H9 (cell line): ENCODE measurements around the gene ARFGEF2. TPM values are rescaled to one million over a fixed set of nuclear protein-coding genes. Genes with fewer than 3 reads are reported as not detected.

Experiments used
- DNase-seq: peaks from one replicate; pipeline ENCODE4 v3.0.0-alpha.2; 2017
- H2AFZ ChIP-seq: one replicate; pipeline ENCODE4 v1.6.1; 2013; ENCODE audit warnings: mild to moderate bottlenecking, low read length, control low read depth, moderate library complexity
- H2AK5ac ChIP-seq: 2 replicates; pipeline ENCODE4 v1.6.1; 2013; ENCODE audit warnings: low read length, control low read depth, mixed read lengths; ENCODE audit not compliant: insufficient read length
- H2BK120ac ChIP-seq: one replicate; pipeline ENCODE4 v1.6.1; 2013; ENCODE audit warnings: low read depth, mild to moderate bottlenecking, low read length, control low read depth, inconsistent platforms; ENCODE audit not compliant: poor library complexity, severe bottlenecking
- H2BK12ac ChIP-seq: 2 replicates; pipeline ENCODE4 v1.6.1; 2013; ENCODE audit warnings: low read length, control low read depth, mixed read lengths, low read depth; ENCODE audit not compliant: insufficient read length
- H2BK15ac ChIP-seq: 2 replicates; pipeline ENCODE4 v1.6.1; 2013; ENCODE audit warnings: low read depth, low read length, control low read depth
- H2BK20ac ChIP-seq: one replicate; pipeline ENCODE4 v1.6.1; 2013; ENCODE audit warnings: low read depth, mild to moderate bottlenecking, low read length, control low read depth, inconsistent platforms; ENCODE audit not compliant: poor library complexity, severe bottlenecking
- H2BK5ac ChIP-seq: 2 replicates; pipeline ENCODE4 v1.6.1; 2013; ENCODE audit warnings: low read length, control low read depth, mixed read lengths; ENCODE audit not compliant: insufficient read length
- H3K14ac ChIP-seq: 2 replicates; pipeline ENCODE4 v1.6.1; 2013; ENCODE audit warnings: low read length, control low read depth; ENCODE audit not compliant: insufficient read depth
- H3K18ac ChIP-seq: 2 replicates; pipeline ENCODE4 v1.6.1; 2013; ENCODE audit warnings: low read depth, mild to moderate bottlenecking, mixed read lengths, low read length, control low read depth; ENCODE audit not compliant: insufficient read length
- H3K23ac ChIP-seq: 2 replicates; pipeline ENCODE4 v1.6.1; 2013; ENCODE audit warnings: low read length, control low read depth, mixed read lengths, low read depth; ENCODE audit not compliant: insufficient read length
- H3K23me2 ChIP-seq: 2 replicates; pipeline ENCODE4 v1.6.1; 2013; ENCODE audit warnings: low read depth, mild to moderate bottlenecking, mixed read lengths, low read length, control low read depth; ENCODE audit not compliant: insufficient read length, poor library complexity, severe bottlenecking
- H3K27ac ChIP-seq: 2 replicates; pipeline ENCODE4 v1.5.1; 2013; ENCODE audit warnings: low read length, control low read depth, mixed read lengths, low read depth; ENCODE audit not compliant: insufficient read length
- H3K27me3 ChIP-seq: 2 replicates; pipeline ENCODE4 v1.6.1; 2013; ENCODE audit warnings: low read length, control low read depth, inconsistent platforms; ENCODE audit not compliant: insufficient read depth
- H3K4ac ChIP-seq: 2 replicates; pipeline ENCODE4 v1.6.1; 2013; ENCODE audit warnings: low read depth, mild to moderate bottlenecking, control low read depth, inconsistent platforms, low read length, moderate library complexity
- H3K4me1 ChIP-seq: 2 replicates; pipeline ENCODE4 v1.6.1; 2013; ENCODE audit warnings: low read length, control low read depth, inconsistent platforms; ENCODE audit not compliant: insufficient read depth
- H3K4me2 ChIP-seq: 2 replicates; pipeline ENCODE4 v1.6.1; 2013; ENCODE audit warnings: low read length, control low read depth, mixed read lengths; ENCODE audit not compliant: insufficient read length, insufficient read depth
- H3K56ac ChIP-seq: 2 replicates; pipeline ENCODE4 v1.6.1; 2013; ENCODE audit warnings: low read depth, mild to moderate bottlenecking, mixed read lengths, low read length, control low read depth; ENCODE audit not compliant: insufficient read length
- H3K79me1 ChIP-seq: 2 replicates; pipeline ENCODE4 v1.6.1; 2013; ENCODE audit warnings: low read depth, mild to moderate bottlenecking, moderate library complexity, low read length, control low read depth, inconsistent platforms; ENCODE audit not compliant: insufficient read depth, poor library complexity, severe bottlenecking
- H3K79me2 ChIP-seq: 2 replicates; pipeline ENCODE4 v1.6.1; 2013; ENCODE audit warnings: low read length, control low read depth, inconsistent platforms; ENCODE audit not compliant: insufficient read depth
- H3K9ac ChIP-seq: 2 replicates; pipeline ENCODE4 v1.6.1; 2013; ENCODE audit warnings: low read length, control low read depth, mixed read lengths; ENCODE audit not compliant: insufficient read length; ENCODE audit errors: extremely low read depth
- H3K9me3 ChIP-seq: one replicate; pipeline ENCODE4 v1.6.1; 2013; ENCODE audit warnings: low read depth, low read length, inconsistent platforms; ENCODE audit not compliant: control insufficient read depth
- H3T11ph ChIP-seq: one replicate; pipeline ENCODE4 v1.6.1; 2013; ENCODE audit warnings: mild to moderate bottlenecking, low read length, control low read depth, inconsistent platforms
- H4K20me1 ChIP-seq: one replicate; pipeline ENCODE4 v1.6.1; 2013; ENCODE audit not compliant: control insufficient read depth, insufficient read length, insufficient read depth
- H4K5ac ChIP-seq: 2 replicates; pipeline ENCODE4 v1.6.1; 2013; ENCODE audit warnings: low read depth, mild to moderate bottlenecking, mixed read lengths, low read length, control low read depth; ENCODE audit not compliant: insufficient read length
- H4K8ac ChIP-seq: replicated peaks from 2 replicates; pipeline ENCODE4 v1.6.1; 2013; ENCODE audit warnings: low read length, control low read depth, mixed read lengths, low read depth; ENCODE audit not compliant: insufficient read length
- H4K91ac ChIP-seq: 2 replicates; pipeline ENCODE4 v1.6.1; 2013; ENCODE audit warnings: low read depth, mild to moderate bottlenecking, moderate library complexity, mixed read lengths, low read length, control low read depth; ENCODE audit not compliant: insufficient read length
- H3K27ac Mint-ChIP-seq, 3 experiments: 2 replicates in 2 of 3; 3 replicates in 1 of 3; pipeline ENCODE4 v1.8.0; 2020 to 2021; ENCODE audit warnings: mixed read lengths in 3 of 3, mild to moderate bottlenecking in 1 of 3, moderate library complexity in 1 of 3
- H3K27me3 Mint-ChIP-seq: 2 replicates; pipeline ENCODE4 v1.8.0; 2021; ENCODE audit warnings: low read depth, mild to moderate bottlenecking, moderate library complexity, mixed read lengths
- H3K36me3 Mint-ChIP-seq, 3 experiments: 2 replicates in 2 of 3; 3 replicates in 1 of 3; pipeline ENCODE4 v1.8.0; 2020 to 2021; ENCODE audit warnings: low read depth in 3 of 3, mixed read lengths in 3 of 3; ENCODE audit not compliant: insufficient read depth in 1 of 3
- H3K4me1 Mint-ChIP-seq, 2 experiments: 2 replicates each; pipeline ENCODE4 v1.8.0; 2020; ENCODE audit warnings: mixed read lengths in 2 of 2
- H3K4me3 Mint-ChIP-seq, 2 experiments: 2 replicates in 1 of 2; 3 replicates in 1 of 2; pipeline ENCODE4 v1.8.0; 2020 to 2021; ENCODE audit warnings: mild to moderate bottlenecking in 2 of 2, mixed read lengths in 2 of 2, moderate library complexity in 1 of 2
- H3K9me3 Mint-ChIP-seq, 2 experiments: 2 replicates in 1 of 2; 3 replicates in 1 of 2; pipeline ENCODE4 v1.8.0; 2020; ENCODE audit warnings: mild to moderate bottlenecking in 2 of 2, mixed read lengths in 2 of 2, moderate library complexity in 1 of 2
- WGBS: extraction: QIAGEN DNeasy Blood & Tissue Kit; methylation state at CpG from one replicate; pipeline ENCODE4 v1.1.7; 2013; ENCODE audit warnings: missing lambda C conversion rate, low lambda C conversion rate, mixed read lengths; ENCODE audit not compliant: insufficient read length; ENCODE audit errors: extremely low coverage; 5-methylcytosine and 5-hydroxymethylcytosine counted together
- total RNA-seq: library from RNA; stranded (reverse); gene quantifications from 2 replicates; pipeline ENCODE4 v1.2.1, GENCODE V29; 2021
- TF ChIP-seq, protein P1 (sequence below): fragments of 200-600 bp; sonication (generic); conservative IDR thresholded peaks from 3 replicates; pipeline ENCODE4 v1.8.0; 2021; ENCODE audit warnings: antibody characterized with exemption, mild to moderate bottlenecking

Gene ARFGEF2
- total RNA-seq, 1 experiment from 2014 or later, result 16.6 TPM

DNA sequence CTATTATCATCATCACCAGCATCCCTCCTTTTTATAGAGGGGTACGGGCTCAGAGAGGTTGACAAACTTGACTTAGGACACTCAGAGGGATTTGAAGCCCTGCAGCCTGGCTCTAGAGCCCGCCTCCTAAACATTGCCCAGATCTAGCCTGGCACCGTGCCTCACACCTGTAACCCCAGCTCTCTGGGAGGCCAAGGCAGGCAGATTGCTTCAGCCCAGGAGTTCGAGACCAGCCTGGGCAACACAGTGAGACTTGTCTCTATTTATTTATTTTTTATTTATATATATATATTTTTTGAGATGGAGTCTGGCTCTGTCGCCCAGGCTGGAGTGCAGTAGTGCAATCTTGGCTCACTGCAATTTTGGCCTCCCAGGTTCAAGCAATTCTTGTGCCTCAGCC lies 118.3 kb downstream of the ARFGEF2 start:
- Histone ChIP-seq H3K56ac (no peak overlapping the region), H2BK120ac (no peak overlapping the region), H3K27ac (no peak overlapping the region), H3K23ac (no peak overlapping the region), H4K8ac (no peak overlapping the region), H4K91ac (no peak overlapping the region), H4K20me1 (no peaks in the 10 kb centered on the region), H2AK5ac (no peak overlapping the region), H2BK20ac (no peak overlapping the region), H3K4me2 (no peak overlapping the region), H3K18ac (no peak overlapping the region), H3K23me2 (no peaks in the 10 kb centered on the region), H3K14ac (no peak overlapping the region), H2BK12ac (no peak overlapping the region), H3K9me3 (no peaks in the 10 kb centered on the region), H2BK15ac (no peak overlapping the region), H3K79me2 (no peaks in the 10 kb centered on the region), H2AFZ (no peak overlapping the region), H3K9ac (no peak overlapping the region), H3K4me1 (no peaks in the 10 kb centered on the region), H2BK5ac (no peak overlapping the region), H3K4ac (no peak overlapping the region), H3K27me3 (no peaks in the 10 kb centered on the region), H3T11ph (no peak overlapping the region), H3K79me1 (no peaks in the 10 kb centered on the region), H4K5ac (no peak overlapping the region)
- 0 out of 7 replicates have a peak, but pooled peaks cover 0 to 2% (median 0%) of the 10 kb centered on the region in 3 experiments for H3K36me3 Mint-ChIP-seq
- no peaks in the 10 kb centered on the region for H3K27me3 Mint-ChIP-seq
- H3K27ac Mint-ChIP-seq, result no peak overlapping the region; a peak in 1 of 7 replicates
- TF ChIP-seq, protein P1, sequence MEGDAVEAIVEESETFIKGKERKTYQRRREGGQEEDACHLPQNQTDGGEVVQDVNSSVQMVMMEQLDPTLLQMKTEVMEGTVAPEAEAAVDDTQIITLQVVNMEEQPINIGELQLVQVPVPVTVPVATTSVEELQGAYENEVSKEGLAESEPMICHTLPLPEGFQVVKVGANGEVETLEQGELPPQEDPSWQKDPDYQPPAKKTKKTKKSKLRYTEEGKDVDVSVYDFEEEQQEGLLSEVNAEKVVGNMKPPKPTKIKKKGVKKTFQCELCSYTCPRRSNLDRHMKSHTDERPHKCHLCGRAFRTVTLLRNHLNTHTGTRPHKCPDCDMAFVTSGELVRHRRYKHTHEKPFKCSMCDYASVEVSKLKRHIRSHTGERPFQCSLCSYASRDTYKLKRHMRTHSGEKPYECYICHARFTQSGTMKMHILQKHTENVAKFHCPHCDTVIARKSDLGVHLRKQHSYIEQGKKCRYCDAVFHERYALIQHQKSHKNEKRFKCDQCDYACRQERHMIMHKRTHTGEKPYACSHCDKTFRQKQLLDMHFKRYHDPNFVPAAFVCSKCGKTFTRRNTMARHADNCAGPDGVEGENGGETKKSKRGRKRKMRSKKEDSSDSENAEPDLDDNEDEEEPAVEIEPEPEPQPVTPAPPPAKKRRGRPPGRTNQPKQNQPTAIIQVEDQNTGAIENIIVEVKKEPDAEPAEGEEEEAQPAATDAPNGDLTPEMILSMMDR, result no peak
- H3K4me1 Mint-ChIP-seq, result peaks cover 4 to 8% of the 10 kb centered on the region in 2 experiments; a peak in 3 of 4 replicates
- WGBS, result no CpG with 5 or more reads among the region's 5 CpGs
- DNase-seq, result no peak
- H3K9me3 Mint-ChIP-seq, result no peaks in the 10 kb centered on the region
- H3K4me3 Mint-ChIP-seq, result no peak overlapping the region
